GM18951 (cell line): ENCODE measurements around the gene CDKAL1.

ENCODE experiments used
- POLR2A ChIP-seq: IDR thresholded peaks from 4 replicates; pipeline ENCODE4 v1.6.1; 2011; ENCODE audit warnings: mild to moderate bottlenecking; ENCODE audit not compliant: insufficient read length, insufficient read depth; ENCODE audit errors: extremely low read depth
- in situ Hi-C: fragments of 300-500 bp; cut with MboI; formaldehyde crosslinking; loops from one replicate; pipeline ENCODE4 v1.12.0; 2022; ENCODE audit warnings: low sequenced_read_pairs, mixed read lengths, inconsistent platforms; ENCODE audit not compliant: unreplicated experiment

The CDKAL1 gene

GRCh38 chr6:21190701-21191100 lies 656.4 kb downstream of the CDKAL1 start:
- in situ Hi-C loops, result loop anchor here (25.0 kb wide), 1 partner anchor 628 kb away; no protein-coding TSS in a partner anchor

GRCh38 chr6:21193790-21194475 lies 659.7 kb downstream of the CDKAL1 start:
- in situ Hi-C loops, result loop anchor here (25.0 kb wide), 1 partner anchor 632 kb away; no protein-coding TSS in a partner anchor
- no peak for TF ChIP-seq POLR2A

More at GRCh38 chr6:21190701-21191100, 656.4 kb downstream of the CDKAL1 start:
- TF ChIP-seq POLR2A, result no peak

DNA sequence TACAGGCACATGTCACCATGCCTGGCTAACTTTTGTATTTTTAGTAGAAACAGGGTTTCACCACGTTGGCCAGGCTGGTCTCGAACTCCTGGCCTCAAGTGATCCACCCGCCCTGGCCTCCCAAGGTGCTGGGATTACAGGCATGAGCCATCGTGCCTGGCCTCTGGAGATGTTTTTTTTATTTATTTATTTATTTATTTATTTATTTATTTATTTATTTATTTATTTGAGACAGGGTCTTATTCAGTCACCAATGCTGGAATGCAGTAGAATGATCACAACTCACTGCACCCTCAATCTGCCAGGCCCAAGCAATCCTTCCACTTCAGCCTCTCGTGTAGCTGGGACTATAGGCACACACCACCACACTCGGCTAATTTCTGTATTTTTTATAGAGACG lies 661.0 kb downstream of the CDKAL1 start:
- in situ Hi-C loops, result loop anchor here (25.0 kb wide), 1 partner anchor 633 kb away; no protein-coding TSS in a partner anchor

GRCh38 chr6:21198032-21198640 lies 663.9 kb downstream of the CDKAL1 start:
- in situ Hi-C loops, result loop anchor here (25.0 kb wide), 1 partner anchor 636 kb away; no protein-coding TSS in a partner anchor
- TF ChIP-seq POLR2A, result no peak

DNA sequence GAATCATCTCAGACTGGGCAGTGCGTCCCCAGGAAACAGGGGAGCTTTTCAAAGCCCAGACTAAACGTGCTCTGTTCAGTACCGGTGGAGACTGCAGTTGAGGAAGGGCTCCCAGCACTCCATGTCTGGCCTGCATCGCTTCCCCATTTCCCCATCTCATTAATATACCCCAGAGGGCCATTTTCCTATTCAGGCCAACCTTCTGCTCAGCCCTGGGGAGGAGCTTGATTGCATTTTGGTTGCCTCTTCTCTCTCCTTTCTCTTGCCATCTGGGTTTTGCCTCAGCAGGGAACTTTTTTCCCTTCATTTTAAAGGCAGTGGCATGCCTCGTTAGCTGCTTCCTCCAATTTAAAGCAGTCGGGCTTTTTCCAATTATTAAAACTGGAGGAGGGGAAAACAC lies 665.0 kb downstream of the CDKAL1 start:
- in situ Hi-C loops, result loop anchor here (25.0 kb wide), 1 partner anchor 637 kb away; no protein-coding TSS in a partner anchor
- TF ChIP-seq POLR2A, result no peak

DNA sequence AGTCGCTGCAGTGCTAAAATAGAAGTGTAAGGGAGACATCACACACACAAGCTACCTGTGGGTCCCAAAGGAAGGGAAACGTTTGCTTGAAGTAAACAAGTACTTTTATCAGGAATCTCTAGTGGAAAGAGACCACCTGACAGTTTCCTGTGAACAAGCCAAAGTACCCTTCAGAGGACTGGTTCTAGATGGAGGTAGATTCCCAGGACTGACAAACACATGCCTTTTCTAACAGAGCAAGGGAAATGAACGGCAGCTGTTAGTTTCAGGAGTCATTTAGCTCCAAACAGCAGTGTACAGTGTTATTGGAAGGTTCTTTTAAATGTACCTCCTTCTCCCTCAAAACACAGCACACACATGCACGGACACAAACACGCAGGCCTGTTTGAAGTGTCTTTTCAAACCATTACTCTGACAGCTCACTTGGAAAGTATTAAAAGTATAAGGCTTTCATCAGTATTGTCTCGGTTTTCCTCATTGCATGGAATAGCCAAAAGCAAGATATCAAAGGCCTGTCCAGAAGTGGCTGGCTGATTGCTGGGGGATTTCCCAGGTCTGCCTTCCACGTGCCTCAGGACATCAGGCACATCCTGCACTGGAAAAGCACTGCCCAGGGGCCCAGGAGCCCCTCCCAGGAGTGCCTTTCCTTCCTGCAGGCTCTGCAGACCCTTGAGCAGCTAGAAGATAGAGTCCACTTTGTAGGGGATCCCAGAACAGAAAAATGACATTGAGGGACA lies 666.0 kb downstream of the CDKAL1 start:
- TF ChIP-seq POLR2A, result no peak
- in situ Hi-C loops, result loop anchor here (25.0 kb wide), 1 partner anchor 387 kb away; the partner anchor contains the start of gene SOX4

DNA sequence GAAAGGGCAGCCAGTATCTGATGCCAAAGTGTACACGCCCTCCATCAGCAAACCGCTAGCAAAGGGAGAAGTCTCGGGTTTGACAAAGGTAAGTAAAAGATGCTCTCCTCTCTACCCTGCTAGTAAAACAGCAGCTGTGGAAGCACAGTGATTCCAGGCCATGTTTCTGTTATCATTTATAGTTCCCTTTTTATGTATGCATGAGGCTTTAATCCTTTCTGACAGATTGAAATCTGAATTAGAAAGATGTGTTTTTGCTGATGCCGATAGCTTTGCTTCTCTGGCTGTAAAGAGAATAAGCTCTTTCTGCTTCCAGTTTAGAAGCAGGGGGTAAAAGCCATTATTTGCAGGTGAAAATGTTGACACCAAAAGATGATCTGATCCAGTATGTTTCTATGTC lies 666.9 kb downstream of the CDKAL1 start:
- in situ Hi-C loops, result loop anchor here (25.0 kb wide), 1 partner anchor 386 kb away; the partner anchor contains the start of gene SOX4
- TF ChIP-seq POLR2A, result no peak

GRCh38 chr6:21201637-21202350 lies 667.5 kb downstream of the CDKAL1 start:
- no peak for TF ChIP-seq POLR2A
- in situ Hi-C loops, result loop anchor here (25.0 kb wide), 1 partner anchor 386 kb away; the partner anchor contains the start of gene SOX4

GRCh38 chr6:21202521-21202920 lies 668.3 kb downstream of the CDKAL1 start:
- no peak for TF ChIP-seq POLR2A
- in situ Hi-C loops, result loop anchor here (25.0 kb wide), 1 partner anchor 385 kb away; the partner anchor contains the start of gene SOX4

DNA sequence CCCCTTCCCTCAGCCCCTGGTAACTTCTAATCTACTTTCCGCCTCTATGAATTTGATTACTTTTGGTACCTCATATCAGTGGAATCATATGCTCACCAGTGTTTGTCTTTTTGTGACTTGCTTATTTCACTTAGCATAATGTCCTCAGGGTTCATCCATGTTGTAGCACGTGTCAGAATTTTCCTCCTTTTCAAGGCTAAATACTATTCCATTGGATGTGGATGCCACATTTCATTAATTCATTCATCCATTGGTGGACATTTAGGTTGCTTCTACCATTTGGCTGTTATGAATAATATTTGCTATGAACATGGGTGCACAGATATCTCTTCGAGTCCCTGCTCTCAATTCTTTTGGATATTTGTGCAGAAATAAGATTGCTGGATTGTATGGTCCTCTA lies 670.7 kb downstream of the CDKAL1 start:
- in situ Hi-C loops, result loop anchor here (25.0 kb wide), 1 partner anchor 382 kb away; the partner anchor contains the start of gene SOX4
- TF ChIP-seq POLR2A, result no peak

- no peak for TF ChIP-seq POLR2A
- in situ Hi-C loops, result loop anchor here (25.0 kb wide), 1 partner anchor 379 kb away; the partner anchor contains the start of gene SOX4
These were observed 674.0 kb downstream of the CDKAL1 start for GRCh38 chr6:21208081-21208795.

DNA sequence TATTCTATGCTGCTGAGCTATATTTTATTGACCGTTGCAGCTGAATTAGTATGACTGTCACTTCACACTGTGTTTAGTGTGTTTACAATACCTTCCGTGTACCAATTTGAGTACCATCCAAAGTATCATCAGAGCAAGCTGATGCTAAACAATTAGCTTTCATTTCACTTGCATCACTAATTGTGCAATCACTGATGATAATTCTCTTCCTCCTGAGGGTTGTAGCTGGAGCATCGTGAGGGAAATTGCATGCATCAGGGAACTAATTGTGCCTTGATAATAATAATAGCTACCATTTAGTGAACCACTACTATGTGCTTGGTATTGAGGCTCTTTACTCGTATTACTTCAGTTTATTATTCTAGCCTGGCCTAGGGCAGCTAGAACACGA lies 674.5 kb downstream of the CDKAL1 start:
- no peak for TF ChIP-seq POLR2A
- in situ Hi-C loops, result loop anchor here (25.0 kb wide), 1 partner anchor 379 kb away; the partner anchor contains the start of gene SOX4
